GM21825 (cell line): ENCODE measurements around the gene SMNDC1.
"Not testable (repeated sequence)": the region's sequence is repeated elsewhere in the genome, so short reads cannot be mapped to it uniquely, and the experiment has no call there.

Experiments
- ATAC-seq: cut with Tn5 transposase; IDR thresholded peaks from one replicate; pipeline ENCODE4 v1.9.1; 2021; ENCODE audit warnings: mild to moderate bottlenecking, moderate library complexity; ENCODE audit not compliant: unreplicated experiment

Gene SMNDC1

DNA sequence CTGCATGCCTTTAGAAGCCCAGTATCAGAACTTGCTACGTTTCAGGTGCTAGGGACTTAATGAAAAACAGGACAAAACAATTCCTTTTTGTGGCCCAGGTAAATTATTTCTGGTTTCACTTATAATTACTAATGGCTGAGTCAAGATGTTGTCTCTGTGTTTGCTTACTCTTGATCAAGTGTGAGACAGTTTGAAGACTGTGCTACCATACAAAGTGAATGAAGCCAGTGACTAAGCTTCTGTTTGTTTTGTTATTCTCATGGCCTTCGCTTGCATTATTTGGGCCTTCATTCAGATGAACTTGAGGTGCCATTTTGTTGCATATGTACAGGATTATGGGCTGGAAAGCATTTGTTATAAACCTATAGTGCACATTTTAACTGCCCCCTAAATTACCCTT, 17.9 kb downstream of the SMNDC1 start:
- ATAC-seq, result no peak

- ATAC-seq, result no peak
These were observed 19.2 kb downstream of the SMNDC1 start for GRCh38 chr10:110285501-110285900.

DNA sequence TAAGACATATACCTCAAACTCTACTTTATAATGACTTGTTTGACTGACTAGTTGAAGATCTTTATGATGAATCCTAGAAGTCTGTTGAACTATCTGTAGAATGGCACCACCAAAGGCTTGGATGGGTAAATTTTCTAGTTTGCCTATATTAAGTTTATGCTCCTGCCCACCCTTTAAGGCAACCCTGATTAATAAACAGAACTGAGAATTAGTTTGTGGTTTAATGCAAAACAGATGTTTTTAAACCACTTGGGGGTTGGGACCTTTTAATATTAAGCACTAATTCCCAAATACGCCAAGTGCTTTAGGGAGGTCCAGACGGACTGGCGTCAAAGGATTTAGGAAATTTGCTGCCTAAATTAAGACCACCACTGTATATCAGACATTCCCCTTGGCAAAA, 20.5 kb downstream of the SMNDC1 start:
- no peak for ATAC-seq

- peak; percentile 52 for ATAC-seq
These were observed 25.2 kb downstream of the SMNDC1 start for GRCh38 chr10:110279407-110279986.

GRCh38 chr10:110278562-110279406, 25.9 kb downstream of the SMNDC1 start:
- no peak for ATAC-seq

GRCh38 chr10:110277591-110277990, 27.1 kb downstream of the SMNDC1 start:
- ATAC-seq, result no peak

- no peak for ATAC-seq
These were observed 28.1 kb downstream of the SMNDC1 start for GRCh38 chr10:110276603-110277002.

GRCh38 chr10:110275128-110275729, 29.5 kb downstream of the SMNDC1 start:
- no peak for ATAC-seq

- no peak for ATAC-seq
These were observed 30.1 kb downstream of the SMNDC1 start for GRCh38 chr10:110274647-110275046.

DNA sequence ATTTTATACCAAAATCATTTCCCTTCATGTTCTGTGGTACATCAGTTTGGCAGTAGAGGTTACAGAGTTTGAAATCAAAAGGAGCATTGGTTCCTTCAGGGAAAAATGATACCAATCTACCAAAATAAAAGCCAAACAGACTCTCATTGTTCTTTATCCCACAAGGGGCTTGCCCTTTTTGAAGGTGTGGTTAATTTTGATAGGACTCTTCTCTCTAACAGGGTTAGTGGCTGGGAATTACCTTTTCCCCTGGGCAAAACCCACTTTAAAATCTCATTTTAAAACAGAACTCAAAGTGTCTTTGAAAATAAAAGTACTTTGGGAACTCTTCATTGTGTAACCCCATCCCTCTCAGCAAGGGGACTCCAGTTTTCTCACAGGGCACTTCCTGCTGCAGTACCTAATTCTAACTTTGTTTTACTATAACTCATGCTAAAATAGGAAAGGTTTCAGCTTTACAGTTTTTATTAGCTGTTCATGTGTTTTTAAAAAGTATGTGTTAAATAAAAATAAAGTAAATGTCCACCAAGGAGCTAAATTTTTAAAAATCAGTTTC, 30.6 kb downstream of the SMNDC1 start:
- ATAC-seq, result no peak

DNA sequence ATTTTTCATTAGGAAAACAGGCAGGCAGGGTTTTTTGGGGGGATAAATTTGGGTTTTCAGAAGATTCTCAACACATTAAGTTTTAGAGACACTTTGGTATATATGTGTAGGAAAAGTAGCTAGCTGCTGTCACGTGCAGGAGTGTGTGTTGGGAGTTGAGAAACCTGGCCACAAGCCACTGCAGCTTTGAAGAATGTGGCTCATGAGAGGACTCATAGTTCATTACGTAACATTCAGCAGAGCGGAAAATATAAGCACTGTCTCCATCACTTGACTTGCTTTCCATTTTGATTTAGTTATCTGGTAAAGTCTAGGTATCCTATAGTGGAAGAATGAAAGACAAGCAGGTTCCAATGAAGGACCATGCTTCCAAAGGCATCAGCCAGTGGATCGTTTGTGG, 31.2 kb downstream of the SMNDC1 start:
- no peak for ATAC-seq

DNA sequence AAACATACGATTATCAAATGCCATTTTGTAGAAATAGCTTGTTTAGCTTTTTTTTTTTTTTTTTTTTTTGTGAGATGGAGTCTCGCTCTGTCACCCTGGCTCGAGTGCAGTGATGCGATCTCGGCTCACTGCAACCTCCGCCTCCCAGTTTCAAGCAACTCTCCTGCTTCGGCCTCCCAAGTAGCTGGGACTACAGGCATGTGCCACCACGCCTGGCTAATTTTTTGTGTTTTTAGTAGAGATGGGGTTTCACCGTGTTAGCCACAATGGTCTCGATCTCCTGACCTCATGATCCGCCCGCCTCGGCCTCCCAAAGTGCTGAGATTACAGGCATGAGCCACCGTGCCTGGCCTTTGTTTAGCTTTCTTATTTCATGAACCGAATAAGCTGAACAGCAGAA, 31.7 kb downstream of the SMNDC1 start:
- ATAC-seq, result not testable (repeated sequence)

GRCh38 chr10:110269374-110270318, 35.1 kb downstream of the SMNDC1 start:
- ATAC-seq, result peak; percentile 65

- no peak for ATAC-seq
These were observed 35.7 kb downstream of the SMNDC1 start for GRCh38 chr10:110268971-110269370.

DNA sequence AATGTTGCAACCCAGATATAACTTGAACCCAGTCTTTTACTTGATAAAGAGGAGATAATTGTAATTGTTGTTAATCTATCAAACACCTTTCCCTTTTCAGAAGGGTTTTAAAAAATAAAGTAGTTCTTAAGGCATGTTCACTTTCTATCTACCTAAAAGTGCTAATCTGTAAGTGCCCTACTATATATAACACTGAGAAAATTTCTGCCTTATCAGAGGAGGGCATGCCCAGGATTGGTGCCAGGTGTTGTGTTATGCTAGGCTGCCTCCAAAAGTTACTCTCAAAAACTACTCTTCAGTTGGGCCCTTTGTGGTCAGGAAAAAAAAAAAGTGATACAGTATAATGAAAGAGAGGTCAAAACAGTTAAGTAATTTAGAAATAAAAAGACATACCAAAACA, 36.3 kb downstream of the SMNDC1 start:
- ATAC-seq, result no peak

DNA sequence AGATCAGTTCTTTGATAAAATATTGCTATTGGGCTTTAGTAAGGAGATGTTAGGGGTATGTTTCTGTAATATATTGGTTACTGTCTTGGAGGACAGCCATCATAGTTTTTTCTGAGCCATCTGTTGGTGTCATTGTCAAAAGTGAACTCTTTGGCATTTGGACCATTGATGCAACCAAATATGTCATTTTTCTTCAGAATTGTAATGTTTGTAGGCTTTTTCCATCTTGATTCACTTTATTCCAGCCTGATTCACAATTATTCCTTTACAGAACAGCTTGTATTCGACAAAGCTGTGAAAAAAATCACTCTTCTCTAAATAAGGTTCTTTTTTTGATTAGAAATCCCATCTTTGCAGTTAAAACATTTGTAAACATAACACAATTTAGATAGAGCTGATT, 37.4 kb downstream of the SMNDC1 start:
- no peak for ATAC-seq

DNA sequence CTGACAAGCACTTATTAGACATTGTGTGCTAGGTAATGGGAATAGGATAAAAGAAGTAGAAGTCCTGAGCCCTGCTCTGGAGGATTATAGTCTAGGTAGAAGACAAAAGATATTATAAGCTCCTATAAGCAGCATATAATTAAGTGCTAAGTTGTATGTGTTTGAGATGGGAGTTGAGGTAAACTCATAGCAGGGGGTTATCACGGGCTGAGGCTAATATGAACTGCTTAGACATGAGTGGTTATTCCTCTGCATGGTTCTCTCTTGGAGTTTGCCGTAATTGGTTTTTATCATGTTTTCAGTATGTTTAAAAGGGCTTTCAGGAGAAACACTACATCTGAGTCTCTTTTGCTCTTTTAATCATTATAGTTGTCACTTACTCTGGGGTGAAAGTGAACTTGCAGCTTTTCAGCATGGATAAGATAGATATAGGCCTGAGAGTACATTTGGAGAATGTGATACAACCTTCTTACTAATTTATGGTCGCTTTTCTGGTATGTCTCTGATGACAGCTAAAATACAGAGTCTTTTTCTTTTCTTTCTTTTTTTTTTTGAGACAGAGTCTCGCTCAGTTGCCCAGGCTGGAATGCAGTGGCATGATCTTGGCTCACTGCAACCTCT, 39.0 kb downstream of the SMNDC1 start:
- ATAC-seq, result no peak

GRCh38 chr10:110263164-110263563, 41.6 kb downstream of the SMNDC1 start:
- no peak for ATAC-seq

DNA sequence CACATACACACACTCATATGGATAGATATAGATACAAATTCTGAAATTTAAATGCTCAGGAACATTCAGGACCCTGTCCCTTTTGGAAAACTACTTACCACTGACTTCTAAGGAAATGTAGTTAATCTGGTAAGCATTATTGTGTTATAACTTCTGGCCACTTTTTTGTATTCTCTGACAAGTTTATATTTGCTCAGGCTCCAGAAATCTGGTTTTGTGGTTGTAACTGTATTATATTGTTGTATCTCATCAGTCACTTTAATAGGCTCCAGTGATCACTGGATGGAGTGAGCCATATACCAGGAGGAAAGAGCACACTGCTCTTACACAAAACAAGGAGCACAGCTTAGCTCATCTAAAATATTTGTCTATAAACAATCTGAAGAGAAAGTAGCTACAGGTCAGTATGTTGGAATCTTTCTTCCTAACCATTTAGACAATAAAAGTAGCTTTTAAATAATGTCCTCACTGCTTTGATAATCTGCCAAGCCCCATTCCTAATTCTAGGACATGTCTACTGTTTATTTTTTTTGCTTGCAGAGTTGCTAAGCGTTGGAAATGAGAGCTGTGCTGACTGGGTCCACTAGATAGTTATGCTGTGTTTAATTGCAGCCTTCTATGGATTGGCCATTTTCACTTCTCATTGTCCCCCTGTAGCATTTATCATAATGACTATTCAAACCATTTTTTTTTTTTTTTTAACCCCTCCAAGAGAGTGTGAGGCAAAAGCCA, 43.8 kb downstream of the SMNDC1 start:
- no peak for ATAC-seq

GRCh38 chr10:110259317-110259716, 45.4 kb downstream of the SMNDC1 start:
- ATAC-seq, result no peak
